Uterus (tissue), 4 donors: ENCODE data around the gene UGT1A3. TPM values are rescaled to one million over a fixed set of nuclear protein-coding genes. Genes with fewer than 3 reads are reported as not detected.
"Not testable (repeated sequence)": the region's sequence is repeated elsewhere in the genome, so short reads cannot be mapped to it uniquely, and the experiment has no call there.

Source experiments
- DNase-seq, 2 donors: peaks; one replicate each; pipeline ENCODE4 v3.0.0-alpha.2; 2019 to 2020
- H3K27ac ChIP-seq, 2 donors: fragments of 200-600 bp; sonication (generic); 1 replicate in 1 of 2; 2 replicates in 1 of 2; pipeline ENCODE4 v1.5.1; 2016 to 2018
- H3K27me3 ChIP-seq, 2 donors: fragments of 200-600 bp; sonication (generic); one replicate each; pipeline ENCODE4 v1.5.1; 2018 to 2019; ENCODE audit warnings: control low read depth in 1 of 2
- H3K36me3 ChIP-seq, 2 donors: fragments of 200-600 bp; sonication (generic); one replicate each; pipeline ENCODE4 v1.5.1; 2019; ENCODE audit warnings: control low read depth in 1 of 2
- H3K4me1 ChIP-seq, 2 donors: fragments of 200-600 bp; sonication (generic); one replicate each; pipeline ENCODE4 v1.5.1; 2018 to 2019; ENCODE audit warnings: control low read depth in 1 of 2
- H3K4me3 ChIP-seq, 2 donors: fragments of 200-600 bp; sonication (generic); 1 replicate in 1 of 2; 2 replicates in 1 of 2; pipeline ENCODE4 v1.5.1; 2018 to 2019; ENCODE audit warnings: mild to moderate bottlenecking in 1 of 2
- H3K9me3 ChIP-seq, 2 donors: fragments of 200-600 bp; sonication (generic); one replicate each; pipeline ENCODE4 v1.5.1; 2019; ENCODE audit warnings: control low read depth in 1 of 2
- CTCF ChIP-seq, 4 experiments: fragments of 200-600 bp in 2 of 4; fragments of 450-650 bp in 2 of 4; sonication (generic) in 2 of 4; IDR thresholded peaks; one replicate each; pipeline ENCODE4 v1.5.1; 2016 to 2019; ENCODE audit warnings: antibody characterized with exemption in 4 of 4, mild to moderate bottlenecking in 2 of 4, moderate library complexity in 1 of 4
- POLR2A ChIP-seq, 2 donors: fragments of 450-650 bp; IDR thresholded peaks; one replicate each; pipeline ENCODE4 v1.6.1; 2016; ENCODE audit warnings: antibody characterized with exemption in 2 of 2, mild to moderate bottlenecking in 1 of 2, moderate library complexity in 1 of 2
- intact Hi-C: fragments of 100-400 bp; cut with DNase I; formaldehyde crosslinking; loops from one replicate; pipeline ENCODE4 v1.15.1; 2023; ENCODE audit warnings: low total_unique reads
- total RNA-seq, 4 donors: library from RNA; depleted of rRNA in 3 of 4; stranded (reverse); fragments of >200 nt in 3 of 4; gene quantifications; one replicate each; pipeline versions ENCODE4 v1.1.0 to v1.2.4, GENCODE V29; 2014 to 2023
- donor health status: DM: yes; HTN: yes; CAD: no.

The UGT1A3 gene
- total RNA-seq, 4 donors from 2014 or later: not detected

- Histone ChIP-seq H3K4me3 (no peak overlapping the region), H3K36me3 (no peaks in the 10 kb centered on the region), H3K9me3 (no peaks in the 10 kb centered on the region), H3K4me1 (no peaks in the 10 kb centered on the region), H3K27ac (no peak overlapping the region), H3K27me3 (no peaks in the 10 kb centered on the region)
- TF ChIP-seq CTCF (IDR thresholded peaks at IDR 0.05): no peak
- TF ChIP-seq POLR2A (IDR thresholded peaks at IDR 0.05): no peak
- DNase-seq: no peak
- intact Hi-C loops: no loop called here
Observed at GRCh38 chr2:233745073-233745755, 16.4 kb downstream of the UGT1A3 start.

- H3K36me3 ChIP-seq, H3K27me3 ChIP-seq, H3K9me3 ChIP-seq, H3K4me1 ChIP-seq, DNase-seq, H3K27ac ChIP-seq, H3K4me3 ChIP-seq, intact Hi-C loops: not testable (repeated sequence)
Observed at GRCh38 chr2:233745838-233746237, 17.0 kb downstream of the UGT1A3 start.

GRCh38 chr2:233746475-233747282, 17.8 kb downstream of the UGT1A3 start:
- intact Hi-C loops: no loop called here
- Histone ChIP-seq H3K4me3 (no peak overlapping the region), H3K27ac (no peak overlapping the region), H3K9me3 (no peaks in the 10 kb centered on the region), H3K4me1 (no peaks in the 10 kb centered on the region), H3K27me3 (no peaks in the 10 kb centered on the region), H3K36me3 (no peaks in the 10 kb centered on the region)
- TF ChIP-seq POLR2A (IDR thresholded peaks at IDR 0.05) (no peak), CTCF (IDR thresholded peaks at IDR 0.05) (no peak)
- no peak for DNase-seq

- Histone ChIP-seq H3K36me3 (no peaks in the 10 kb centered on the region), H3K27me3 (no peaks in the 10 kb centered on the region), H3K9me3 (no peaks in the 10 kb centered on the region), H3K4me1 (no peaks in the 10 kb centered on the region), H3K4me3 (no peak overlapping the region), H3K27ac (no peak overlapping the region)
- no peak for TF ChIP-seq POLR2A (IDR thresholded peaks at IDR 0.05)
- intact Hi-C loops: no loop called here
- no peak for DNase-seq
Observed at GRCh38 chr2:233747283-233747544, 18.4 kb downstream of the UGT1A3 start.

- H3K27me3 ChIP-seq, H3K4me1 ChIP-seq, intact Hi-C loops, H3K36me3 ChIP-seq, H3K27ac ChIP-seq, H3K9me3 ChIP-seq, DNase-seq, H3K4me3 ChIP-seq: not testable (repeated sequence)
Observed at GRCh38 chr2:233750689-233751088, 21.8 kb downstream of the UGT1A3 start.

- H3K4me1 ChIP-seq, H3K27me3 ChIP-seq, H3K27ac ChIP-seq, H3K4me3 ChIP-seq, H3K9me3 ChIP-seq, DNase-seq, H3K36me3 ChIP-seq, intact Hi-C loops: not testable (repeated sequence)
Observed at GRCh38 chr2:233751212-233752009, 22.6 kb downstream of the UGT1A3 start.
